SK-N-SH (cell line): ENCODE measurements around the gene TACR2. TPM values are rescaled to one million over a fixed set of nuclear protein-coding genes. Genes with fewer than 3 reads are reported as not detected.

Experiments
- CTCF ChIA-PET: fragments of 300-600, 350-600 bp; formaldehyde crosslinking; extraction: SDS; loops from one replicate; lab custom pipeline; 2021; lab: Yijun Ruan, JAX
- POLR2A ChIA-PET: fragments of 350-600 bp; sonication (Branson Sonifier 250); formaldehyde crosslinking; extraction: SDS; loops from one replicate; lab custom pipeline; 2020; ENCODE audit warnings: antibody characterized with exemption, inconsistent platforms; lab: Yijun Ruan, JAX
- DNase-seq: peaks from one replicate; pipeline ENCODE4 v3.0.0; 2012
- H2AFZ ChIP-seq: fragments of 200-600 bp; sonication (generic); 2 replicates; pipeline ENCODE4 v1.8.1; 2016; ENCODE audit warnings: antibody characterized with exemption, mild to moderate bottlenecking, low read depth
- H3F3A ChIP-seq: fragments of 200-600 bp; sonication (generic); replicated peaks from 2 replicates; pipeline ENCODE3; 2016; ENCODE audit warnings: antibody characterized with exemption, mild to moderate bottlenecking; ENCODE audit not compliant: insufficient read depth
- H3K27ac ChIP-seq, 2 experiments: fragments of 200-500 bp in 1 of 2; fragments of 200-600 bp in 1 of 2; sonication (Bioruptor generic) in 1 of 2; sonication (generic), shearing (Covaris generic) in 1 of 2; 2 replicates each; pipeline versions ENCODE4 v1.5.1 to v1.6.1; 2014 to 2016; ENCODE audit warnings: low read depth in 2 of 2, inconsistent platforms in 1 of 2, low read length in 1 of 2, mild to moderate bottlenecking in 1 of 2, mixed read lengths in 1 of 2
- H3K27me3 ChIP-seq: fragments of 200-600 bp; sonication (generic), shearing (Covaris generic); 2 replicates; pipeline ENCODE4 v1.6.1; 2016; ENCODE audit warnings: mixed run types; ENCODE audit not compliant: insufficient read depth
- H3K36me3 ChIP-seq, 2 experiments: fragments of 200-500 bp in 1 of 2; fragments of 200-600 bp in 1 of 2; sonication (Bioruptor generic) in 1 of 2; sonication (generic) in 1 of 2; replicated peaks in 1 of 2; 2 replicates each; pipeline versions ENCODE3 to v1.5.1; 2014 to 2016; ENCODE audit warnings: low read length in 1 of 2, mild to moderate bottlenecking in 1 of 2; ENCODE audit not compliant: insufficient read depth in 2 of 2, control insufficient read depth in 1 of 2
- H3K4me1 ChIP-seq, 2 experiments: fragments of 200-500 bp in 1 of 2; fragments of 200-600 bp in 1 of 2; sonication (Bioruptor generic) in 1 of 2; sonication (generic), shearing (Covaris generic) in 1 of 2; 2 replicates each; pipeline versions ENCODE4 v1.5.1 to v1.6.1; 2014 to 2016; ENCODE audit warnings: low read depth in 1 of 2, low read length in 1 of 2, mixed run types in 1 of 2; ENCODE audit not compliant: insufficient read depth in 2 of 2, control insufficient read depth in 1 of 2
- H3K4me2 ChIP-seq: fragments of 200-600 bp; sonication (generic), shearing (Covaris generic); 2 replicates; pipeline ENCODE4 v1.6.1; 2017; ENCODE audit warnings: mixed run types
- H3K4me3 ChIP-seq, 2 experiments: fragments of 200-500 bp in 1 of 2; fragments of 200-600 bp in 1 of 2; sonication (Bioruptor generic) in 1 of 2; sonication (generic), shearing (Covaris generic) in 1 of 2; 2 replicates each; pipeline versions ENCODE4 v1.5.1 to v1.8.1; 2014 to 2016; ENCODE audit warnings: low read depth in 2 of 2, inconsistent platforms in 1 of 2, low read length in 1 of 2, mild to moderate bottlenecking in 1 of 2, mixed read lengths in 1 of 2, moderate library complexity in 1 of 2
- H3K79me2 ChIP-seq: fragments of 200-600 bp; sonication (generic); 2 replicates; pipeline ENCODE4 v1.8.1; 2017; ENCODE audit warnings: mild to moderate bottlenecking; ENCODE audit not compliant: insufficient read depth
- H3K9ac ChIP-seq: fragments of 200-600 bp; sonication (generic); 2 replicates; pipeline ENCODE4 v1.6.1; 2017; ENCODE audit warnings: mixed run types
- H3K9me2 ChIP-seq: fragments of 200-600 bp; sonication (generic); 2 replicates; pipeline ENCODE4 v1.6.1; 2017; ENCODE audit warnings: mixed run types
- H3K9me3 ChIP-seq: fragments of 200-600 bp; sonication (generic); 2 replicates; pipeline ENCODE4 v1.6.1; 2017; ENCODE audit warnings: mixed run types, mild to moderate bottlenecking, moderate library complexity
- H4K20me1 ChIP-seq: fragments of 200-600 bp; sonication (generic); 2 replicates; pipeline ENCODE4 v1.6.1; 2017; ENCODE audit warnings: mild to moderate bottlenecking, mixed run types; ENCODE audit not compliant: insufficient read depth
- FOSL2 ChIP-seq: IDR thresholded peaks from 2 replicates; pipeline ENCODE4 v1.4.0; 2012; ENCODE audit warnings: low read depth, mild to moderate bottlenecking, moderate library complexity, borderline replicate concordance
- FOXM1 ChIP-seq: IDR thresholded peaks from 2 replicates; pipeline ENCODE4 v1.4.0; 2012; ENCODE audit warnings: low read depth, mild to moderate bottlenecking
- GATA2 ChIP-seq: sonication (generic); formaldehyde crosslinking; IDR thresholded peaks from 2 replicates; pipeline ENCODE4 v1.5.0; 2020; ENCODE audit warnings: mild to moderate bottlenecking, missing genetic modification reagents
- MXI1 ChIP-seq: IDR thresholded peaks from 2 replicates; pipeline ENCODE4 v1.6.1; 2012; ENCODE audit warnings: mild to moderate bottlenecking, low read depth, low read length, improper control_type of control experiment
- NFIC ChIP-seq: IDR thresholded peaks from 2 replicates; pipeline ENCODE4 v1.4.0; 2012; ENCODE audit warnings: borderline replicate concordance
- POLR2AphosphoS5 ChIP-seq: IDR thresholded peaks from 2 replicates; pipeline ENCODE4 v1.6.1; 2012; ENCODE audit warnings: low read depth, low read length
- RAD21 ChIP-seq: IDR thresholded peaks from 2 replicates; pipeline ENCODE4 v1.6.1; 2012; ENCODE audit warnings: mild to moderate bottlenecking, low read length
- RXRA ChIP-seq: IDR thresholded peaks from 2 replicates; pipeline ENCODE4 v1.4.0; 2012; ENCODE audit warnings: low read depth, mild to moderate bottlenecking, borderline replicate concordance
- YY1 ChIP-seq: IDR thresholded peaks from 2 replicates; pipeline ENCODE4 v1.4.0; 2012; ENCODE audit warnings: low read depth, mild to moderate bottlenecking
- WGBS: methylation state at CpG from one replicate; pipeline ENCODE4 v1.1.6; 2017; ENCODE audit warnings: low lambda C conversion rate; 5-methylcytosine and 5-hydroxymethylcytosine counted together
- polyA plus RNA-seq, 3 experiments: library from polyadenylated mRNA; depleted of rRNA; stranded (reverse); fragments of >200 nt; gene quantifications; 2 replicates each; pipeline ENCODE4 v1.2.3, GENCODE V29; 2012
- TF ChIP-seq, protein P1 (sequence below): IDR thresholded peaks from 2 replicates; pipeline ENCODE4 v1.6.1; 2012; ENCODE audit warnings: mild to moderate bottlenecking, low read depth, low read length, moderate library complexity

Gene TACR2
- polyA plus RNA-seq, 1 of the 3 experiments (the other 2 are of a cell fraction) = 0.02 TPM

DNA sequence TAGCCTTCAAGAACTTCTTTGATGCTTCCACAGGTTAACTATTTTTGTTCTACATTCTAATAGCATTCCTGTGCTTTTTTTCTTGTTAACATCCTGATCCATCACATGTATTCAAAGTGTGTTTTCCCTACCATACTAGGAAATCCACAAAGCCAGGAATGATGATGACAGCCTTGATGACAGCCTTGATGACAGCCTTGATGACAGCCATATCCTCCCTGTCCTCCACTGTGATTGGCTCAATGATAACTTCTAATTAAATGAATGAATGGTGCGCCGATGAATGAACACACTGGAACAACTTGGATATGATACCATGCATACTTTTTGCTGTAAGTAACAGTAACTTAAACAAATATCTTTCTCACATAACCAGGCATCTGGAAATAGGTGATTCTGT is 8.3 kb upstream of the TACR2 start:
- Histone ChIP-seq H3K4me1 (no peaks in the 10 kb centered on the region), H3K9me3 (no peaks in the 10 kb centered on the region), H3K4me2 (no peak overlapping the region), H3K79me2 (no peaks in the 10 kb centered on the region), H3K9ac (no peak overlapping the region), H3K27ac (no peak overlapping the region), H3K4me3 (no peak overlapping the region), H4K20me1 (no peaks in the 10 kb centered on the region), H2AFZ (no peak overlapping the region), H3K9me2 (no peaks in the 10 kb centered on the region), H3K27me3 (no peaks in the 10 kb centered on the region; the same call in 1 of the 2 replicates)
- POLR2A ChIA-PET = no interaction called here
- DNase-seq = no peak
- WGBS = 79% methylated on average over 2 of the region's 2 CpGs
- CTCF ChIA-PET = interaction anchor here (1.8 to 4.3 kb wide), 2 partner anchors 82 to 91 kb away, joined by 8 to 28 read pairs; no protein-coding TSS in a partner anchor
- TF ChIP-seq YY1 = no peak
- TF ChIP-seq NFIC = no peak
- TF ChIP-seq, protein P1, sequence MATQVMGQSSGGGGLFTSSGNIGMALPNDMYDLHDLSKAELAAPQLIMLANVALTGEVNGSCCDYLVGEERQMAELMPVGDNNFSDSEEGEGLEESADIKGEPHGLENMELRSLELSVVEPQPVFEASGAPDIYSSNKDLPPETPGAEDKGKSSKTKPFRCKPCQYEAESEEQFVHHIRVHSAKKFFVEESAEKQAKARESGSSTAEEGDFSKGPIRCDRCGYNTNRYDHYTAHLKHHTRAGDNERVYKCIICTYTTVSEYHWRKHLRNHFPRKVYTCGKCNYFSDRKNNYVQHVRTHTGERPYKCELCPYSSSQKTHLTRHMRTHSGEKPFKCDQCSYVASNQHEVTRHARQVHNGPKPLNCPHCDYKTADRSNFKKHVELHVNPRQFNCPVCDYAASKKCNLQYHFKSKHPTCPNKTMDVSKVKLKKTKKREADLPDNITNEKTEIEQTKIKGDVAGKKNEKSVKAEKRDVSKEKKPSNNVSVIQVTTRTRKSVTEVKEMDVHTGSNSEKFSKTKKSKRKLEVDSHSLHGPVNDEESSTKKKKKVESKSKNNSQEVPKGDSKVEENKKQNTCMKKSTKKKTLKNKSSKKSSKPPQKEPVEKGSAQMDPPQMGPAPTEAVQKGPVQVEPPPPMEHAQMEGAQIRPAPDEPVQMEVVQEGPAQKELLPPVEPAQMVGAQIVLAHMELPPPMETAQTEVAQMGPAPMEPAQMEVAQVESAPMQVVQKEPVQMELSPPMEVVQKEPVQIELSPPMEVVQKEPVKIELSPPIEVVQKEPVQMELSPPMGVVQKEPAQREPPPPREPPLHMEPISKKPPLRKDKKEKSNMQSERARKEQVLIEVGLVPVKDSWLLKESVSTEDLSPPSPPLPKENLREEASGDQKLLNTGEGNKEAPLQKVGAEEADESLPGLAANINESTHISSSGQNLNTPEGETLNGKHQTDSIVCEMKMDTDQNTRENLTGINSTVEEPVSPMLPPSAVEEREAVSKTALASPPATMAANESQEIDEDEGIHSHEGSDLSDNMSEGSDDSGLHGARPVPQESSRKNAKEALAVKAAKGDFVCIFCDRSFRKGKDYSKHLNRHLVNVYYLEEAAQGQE = no peak
- TF ChIP-seq RXRA = no peak
- TF ChIP-seq RAD21 = no peak
- TF ChIP-seq, all 33 proteins: peak for 0
- Histone ChIP-seq H3K36me3 (no peaks in the 10 kb centered on the region), H3F3A (no peaks in the 10 kb centered on the region)

DNA sequence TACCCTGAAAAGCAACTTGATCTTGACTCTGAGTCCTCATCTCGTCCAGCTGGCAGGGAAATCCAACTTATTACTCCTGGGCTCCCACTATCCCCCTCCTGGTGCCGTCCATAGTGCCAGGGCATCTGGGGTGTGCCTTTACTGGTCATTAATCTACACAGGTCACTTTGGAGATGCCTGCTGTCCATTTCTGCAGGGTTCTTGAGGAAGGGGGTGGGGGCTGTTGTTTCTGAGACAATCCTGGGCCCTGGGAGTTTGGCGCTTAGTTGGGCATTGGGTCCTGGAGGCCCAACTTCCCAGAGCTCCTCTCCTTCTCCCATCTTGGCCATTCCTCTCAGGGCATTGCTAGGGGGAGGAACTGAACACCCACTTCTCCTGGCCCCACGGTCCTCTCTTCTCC is 6.0 kb upstream of the TACR2 start:
- Histone ChIP-seq H3K4me2 (no peak overlapping the region), H3K36me3 (no peaks in the 10 kb centered on the region), H4K20me1 (no peaks in the 10 kb centered on the region), H3K27me3 (no peaks in the 10 kb centered on the region; the same call in 1 of the 2 replicates), H3F3A (no peaks in the 10 kb centered on the region), H3K9me2 (no peaks in the 10 kb centered on the region), H2AFZ (no peak overlapping the region), H3K9ac (no peak overlapping the region), H3K4me1 (no peaks in the 10 kb centered on the region)
- POLR2A ChIA-PET = no interaction called here
- WGBS = 50% methylated on average over 3 of the region's 4 CpGs
- no peak for DNase-seq
- CTCF ChIA-PET = interaction anchor here (0.8 to 4.9 kb wide), 7 partner anchors 9 to 85 kb away, joined by 3 to 22 read pairs (median 3); partner anchors contain the start of gene TSPAN15
- TF ChIP-seq MXI1 (no peak), FOXM1 (no peak), POLR2AphosphoS5 (no peak), FOSL2 (no peak), GATA2 (CRISPR knock-in tag) (no peak)
- TF ChIP-seq, all 33 proteins: peak for 0
- no peaks in the 10 kb centered on the region for H3K79me2 ChIP-seq
- no peak overlapping the region for H3K4me3 ChIP-seq
- no peaks in the 10 kb centered on the region for H3K9me3 ChIP-seq
- no peak overlapping the region for H3K27ac ChIP-seq
